NT2/D1 (cell line): ENCODE results near the gene POU3F1.

ENCODE experiments used
- SUZ12 ChIP-seq: IDR thresholded peaks from 2 replicates; pipeline ENCODE4 v1.6.1; 2011; ENCODE audit not compliant: insufficient read length, insufficient read depth; ENCODE audit errors: extremely low read depth
- ZNF274 ChIP-seq: IDR thresholded peaks from 2 replicates; pipeline ENCODE4 v1.6.1; 2011; ENCODE audit warnings: mild to moderate bottlenecking, low read depth, low read length

DNA sequence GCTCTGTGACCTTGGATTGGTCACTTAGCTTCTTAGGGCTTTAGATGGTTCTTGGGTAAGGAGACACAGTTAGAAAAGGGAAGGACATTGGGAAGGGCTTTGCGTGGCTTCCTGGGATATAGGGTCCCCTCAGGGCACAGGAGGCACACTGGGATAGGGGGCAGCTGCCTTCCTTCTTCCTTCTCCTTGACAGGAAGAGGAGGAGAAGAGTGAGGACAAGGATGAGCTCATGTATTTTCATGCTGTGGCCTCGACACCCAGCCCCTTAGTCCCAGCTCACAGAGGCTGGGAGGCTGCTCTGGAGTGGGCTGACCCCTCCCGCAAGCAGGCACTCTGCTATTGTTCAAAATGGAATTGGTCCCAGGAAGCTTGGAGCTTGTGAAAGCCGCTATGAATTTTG is 45.7 kb upstream of the POU3F1 start:
- no peak for TF ChIP-seq SUZ12
- no peak for TF ChIP-seq ZNF274
